K562 (cell line): Measurements from ENCODE around the gene PHC3. TPM values are rescaled to one million over a fixed set of nuclear protein-coding genes. Genes with fewer than 3 reads are reported as not detected.
A peak's percentile ranks its signal among the peaks of the same experiment; 100 is the strongest.

Experiments
- ATAC-seq: fragments of 200-7000 bp; cut with Tn5 transposase; 3 replicates; pipeline ENCODE4 v1.9.1; 2020; ENCODE audit warnings: moderate library complexity
- BruUV-seq: library from RNA; stranded (reverse); fragments of 400-500 nt; replicated peaks from 2 replicates; lab custom pipeline; 2021; lab: Mats Ljungman, UMichigan
- CTCF ChIA-PET: fragments of 300-600 bp; formaldehyde crosslinking; extraction: SDS; loops from one replicate; lab custom pipeline; 2021; ENCODE audit warnings: low intra/inter-chr PET ratio; lab: Yijun Ruan, JAX
- POLR2A ChIA-PET: fragments of 300-600, 350-650 bp; sonication (Branson Sonifier 250); formaldehyde crosslinking; extraction: SDS; loops from one replicate; lab custom pipeline; 2021; ENCODE audit warnings: antibody characterized with exemption, inconsistent platforms; lab: Yijun Ruan, JAX
- DNase-seq, 4 experiments: peaks; one replicate each; pipeline versions ENCODE4 v3.0.0 to v3.0.0-alpha.2; 2011 to 2018; ENCODE audit warnings: low spot score in 3 of 4, mixed read lengths in 3 of 4; ENCODE audit errors: extremely low read depth in 1 of 4
- FAIRE-seq: peaks from 2 replicates; lab custom pipeline; 2011; peaks lifted over from hg19 to GRCh38; lab: Jason Lieb, UNC
- H2AFZ ChIP-seq: 2 replicates; pipeline ENCODE4 v1.6.0; 2011; ENCODE audit warnings: low read depth, low read length, control low read depth, inconsistent platforms
- H3K27ac ChIP-seq: fragments of 200-600 bp; 3 replicates; pipeline ENCODE4 v1.8.0; 2011; ENCODE audit warnings: low read depth, mild to moderate bottlenecking, control low read depth, inconsistent platforms, low read length, moderate library complexity, mixed read lengths; ENCODE audit errors: extremely low read depth
- H3K27me3 ChIP-seq, 2 experiments: fragments of 300-600 bp in 1 of 2; 2 replicates in 1 of 2; 3 replicates in 1 of 2; pipeline versions ENCODE4 v1.6.0 to v1.8.0; 2011; ENCODE audit warnings: inconsistent platforms in 2 of 2, low read length in 2 of 2, mild to moderate bottlenecking in 1 of 2, mixed read lengths in 1 of 2, moderate library complexity in 1 of 2; ENCODE audit not compliant: control insufficient read depth in 2 of 2, insufficient read depth in 2 of 2
- H3K36me3 ChIP-seq: fragments of 300-600 bp; 3 replicates; pipeline ENCODE4 v1.8.0; 2011; ENCODE audit warnings: mild to moderate bottlenecking, low read length, inconsistent platforms; ENCODE audit not compliant: control insufficient read depth, insufficient read depth
- H3K4me1 ChIP-seq, 2 experiments: fragments of 200-600 bp in 1 of 2; replicated peaks in 1 of 2; 2 replicates in 1 of 2; 3 replicates in 1 of 2; pipeline versions ENCODE4 v1.5.1 to v1.8.0; 2011; ENCODE audit warnings: inconsistent platforms in 2 of 2, low read length in 2 of 2, mild to moderate bottlenecking in 1 of 2, mixed read lengths in 1 of 2, moderate library complexity in 1 of 2; ENCODE audit not compliant: control insufficient read depth in 2 of 2, insufficient read depth in 2 of 2
- H3K4me2 ChIP-seq: 2 replicates; pipeline ENCODE4 v1.6.1; 2011; ENCODE audit warnings: low read length, control low read depth, inconsistent platforms, mixed read lengths; ENCODE audit not compliant: insufficient read depth
- H3K4me3 ChIP-seq: fragments of 200-600 bp; sonication (generic), shearing (Covaris generic); 2 replicates; pipeline ENCODE4 v1.5.1; 2016; ENCODE audit warnings: control low read depth, inconsistent platforms
- H3K79me2 ChIP-seq: fragments of 200-600 bp; 3 replicates; pipeline ENCODE4 v1.8.0; 2011; ENCODE audit warnings: low read length, inconsistent platforms; ENCODE audit not compliant: control insufficient read depth, insufficient read depth
- H3K9ac ChIP-seq, 2 experiments: 2 replicates each; pipeline versions ENCODE4 v1.6.0 to v1.6.1; 2011; ENCODE audit warnings: low read depth in 2 of 2, low read length in 2 of 2, control low read depth in 1 of 2, inconsistent platforms in 1 of 2, mild to moderate bottlenecking in 1 of 2, mixed read lengths in 1 of 2; ENCODE audit not compliant: insufficient read depth in 1 of 2
- H3K9me1 ChIP-seq: one replicate; pipeline ENCODE4 v1.6.0; 2011; ENCODE audit warnings: inconsistent platforms, mild to moderate bottlenecking, low read length, moderate library complexity; ENCODE audit not compliant: control insufficient read depth, insufficient read depth
- H3K9me3 ChIP-seq: replicated peaks from 2 replicates; pipeline ENCODE4 v1.5.1; 2011; ENCODE audit warnings: low read depth, low read length, inconsistent platforms; ENCODE audit not compliant: control insufficient read depth, insufficient read depth
- H4K20me1 ChIP-seq: replicated peaks from 2 replicates; pipeline ENCODE4 v1.6.1; 2011; ENCODE audit warnings: low read length, inconsistent platforms, mixed read lengths; ENCODE audit not compliant: control insufficient read depth, insufficient read depth
- ARHGAP35 ChIP-seq: fragments of 450-650 bp; IDR thresholded peaks from 2 replicates; pipeline ENCODE4 v1.6.1; 2018; ENCODE audit not compliant: partially characterized antibody
- ESRRB ChIP-seq: fragments of 250-450 bp; sonication (Bioruptor Pico); IDR thresholded peaks from 2 replicates; pipeline ENCODE4 v1.5.0; 2020; ENCODE audit warnings: mild to moderate bottlenecking, moderate library complexity, borderline replicate concordance
- HDAC6 ChIP-seq: IDR thresholded peaks from 2 replicates; pipeline ENCODE4 v1.6.1; 2012; ENCODE audit warnings: low read depth, mild to moderate bottlenecking, control low read depth, inconsistent platforms, low read length, moderate library complexity
- KLF16 ChIP-seq: IDR thresholded peaks from 2 replicates; pipeline ENCODE4 v1.6.1; 2016; ENCODE audit warnings: antibody characterized with exemption
- PPARD ChIP-seq: fragments of 250-450 bp; sonication (Bioruptor Pico); IDR thresholded peaks from 2 replicates; pipeline ENCODE4 v1.8.0; 2022; ENCODE audit warnings: inconsistent platforms, mild to moderate bottlenecking, moderate library complexity
- PYGO2 ChIP-seq: fragments of 450-650 bp; IDR thresholded peaks from 2 replicates; pipeline ENCODE4 v1.6.1; 2016; ENCODE audit warnings: mild to moderate bottlenecking, missing genetic modification characterization, moderate library complexity, missing compliant biosample characterization
- RFX1 ChIP-seq: fragments of 450-650 bp; IDR thresholded peaks from 2 replicates; pipeline ENCODE4 v1.6.1; 2016; ENCODE audit warnings: mild to moderate bottlenecking, moderate library complexity
- SREBF2 ChIP-seq: sonication (generic); formaldehyde crosslinking; IDR thresholded peaks from 2 replicates; pipeline ENCODE4 v1.4.0; 2020; ENCODE audit warnings: mild to moderate bottlenecking, missing genetic modification reagents
- SRSF1 ChIP-seq: fragments of 200-400 bp; formaldehyde crosslinking; IDR thresholded peaks from 2 replicates; pipeline ENCODE4 v1.6.1; 2017; ENCODE audit warnings: mild to moderate bottlenecking, low read depth, low read length, moderate library complexity
- YBX1 ChIP-seq: fragments of 450-650 bp; IDR thresholded peaks from 2 replicates; pipeline ENCODE4 v1.7.1; 2016; ENCODE audit warnings: mild to moderate bottlenecking
- ZBTB8A ChIP-seq: fragments of 450-650 bp; IDR thresholded peaks from 2 replicates; pipeline ENCODE4 v1.6.1; 2018; ENCODE audit warnings: mild to moderate bottlenecking, moderate library complexity; ENCODE audit not compliant: partially characterized antibody
- ZC3H4 ChIP-seq: sonication (generic); formaldehyde crosslinking; IDR thresholded peaks from 2 replicates; pipeline ENCODE4 v1.9.0; 2021; ENCODE audit warnings: missing genetic modification reagents, borderline replicate concordance
- ZKSCAN1 ChIP-seq: fragments of 150-350 bp; IDR thresholded peaks from 2 replicates; pipeline ENCODE4 v1.6.1; 2016; ENCODE audit warnings: low read depth, low read length
- WGBS: fragments of 100-300 bp; shearing (Covaris generic); methylation state at CpG from one replicate; pipeline ENCODE4 v1.1.6; 2016; ENCODE audit warnings: low coverage, mixed read lengths; ENCODE audit not compliant: insufficient coverage; ENCODE audit errors: missing lambda C conversion rate; 5-methylcytosine and 5-hydroxymethylcytosine counted together
- in situ Hi-C: fragments of 300-500 bp; cut with MboI; formaldehyde crosslinking; loops from 4 replicates; pipeline ENCODE4 v1.15.0; 2018; ENCODE audit warnings: inconsistent platforms, mixed read lengths
- intact Hi-C: fragments of 100-400 bp; cut with micrococcal nuclease; formaldehyde crosslinking; loops from 2 replicates; pipeline ENCODE4 v1.14.2; 2022
- polyA plus RNA-seq, 8 experiments: library from polyadenylated mRNA; depleted of rRNA in 4 of 8; stranded (reverse) in 5 of 8; unstranded in 3 of 8; fragments of >200 nt; fragmentation: Nextera tagmentation in 2 of 8; fragmentation: Illumina TruSeq in 1 of 8; extraction: Ambion mirVana in 2 of 8; extraction: Trizol in 1 of 8; gene quantifications; 2 replicates each; pipeline versions ENCODE4 v1.2.1 to v1.2.3, GENCODE V29; 2011 to 2014; ENCODE audit warnings: inconsistent platforms in 1 of 8, missing spikeins in 1 of 8
- total RNA-seq, 7 experiments: library from RNA; depleted of rRNA in 6 of 7; stranded (reverse); fragments of >200 nt in 6 of 7; fragmentation: Illumina TruSeq in 2 of 7; extraction: Trizol in 2 of 7; gene quantifications; 2 replicates each; pipeline versions ENCODE4 v1.2.1 to v1.2.3, GENCODE V29; 2011 to 2021; ENCODE audit warnings: low replicate concordance in 1 of 7
- TF ChIP-seq, protein P1 (sequence below), 2 experiments: fragments of 450-650 bp in 1 of 2; IDR thresholded peaks; 2 replicates each; pipeline ENCODE4 v1.6.1; 2011 to 2017; ENCODE audit warnings: low read depth in 2 of 2, antibody characterized with exemption in 1 of 2, borderline replicate concordance in 1 of 2, low read length in 1 of 2, mild to moderate bottlenecking in 1 of 2, mixed read lengths in 1 of 2; ENCODE audit not compliant: control insufficient read depth in 1 of 2
- TF ChIP-seq, protein P2 (sequence below): fragments of 250-450 bp; sonication (Bioruptor Pico); IDR thresholded peaks from 2 replicates; pipeline ENCODE4 v1.8.0; 2022; ENCODE audit warnings: moderate library complexity, mild to moderate bottlenecking, inconsistent platforms
- TF ChIP-seq, protein P3 (sequence below): fragments of 450-650 bp; IDR thresholded peaks from 2 replicates; pipeline ENCODE4 v1.6.1; 2014; ENCODE audit warnings: low read depth, mild to moderate bottlenecking, moderate library complexity, borderline replicate concordance

The PHC3 gene
- total and polyA plus RNA-seq, 9 of the 15 experiments (the other 6 are each of a cell fraction or from before 2014, with no cell fraction given): 3.1 to 21.6 (median 10.5) TPM

DNA sequence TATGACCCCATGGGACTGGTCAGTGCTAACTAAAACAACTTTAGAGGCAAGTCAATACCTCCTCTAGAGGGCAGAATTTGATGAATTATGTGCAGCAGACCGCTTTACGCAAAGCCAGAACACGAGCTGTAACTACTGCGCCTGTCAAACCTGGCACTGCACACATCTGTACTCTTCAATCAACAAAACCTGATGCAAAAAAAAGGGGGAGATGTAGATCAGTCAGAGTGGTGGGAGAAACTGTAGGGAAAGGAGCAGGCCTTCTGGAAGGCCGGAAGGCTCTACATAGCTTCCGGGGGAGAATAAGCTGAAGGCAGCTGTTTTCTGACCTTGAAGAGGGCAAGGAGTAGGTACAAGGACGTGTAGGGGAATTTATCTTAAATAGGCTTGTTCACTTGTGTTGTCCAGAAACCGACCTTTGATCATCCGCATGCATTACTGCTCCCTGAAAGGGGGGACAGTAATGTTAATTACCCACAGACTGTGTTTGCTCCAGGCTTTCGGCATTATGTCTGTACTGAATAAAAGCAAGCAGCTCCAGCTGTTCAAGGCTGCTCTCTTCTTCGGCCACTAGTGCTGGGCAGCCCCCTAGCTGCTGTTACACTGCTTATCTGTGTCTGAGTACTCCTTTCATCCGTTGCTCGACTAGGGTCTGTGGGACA lies 102.8 kb downstream of the PHC3 start (continued):
- no peak for TF ChIP-seq ZBTB8A
- TF ChIP-seq, protein P1, sequence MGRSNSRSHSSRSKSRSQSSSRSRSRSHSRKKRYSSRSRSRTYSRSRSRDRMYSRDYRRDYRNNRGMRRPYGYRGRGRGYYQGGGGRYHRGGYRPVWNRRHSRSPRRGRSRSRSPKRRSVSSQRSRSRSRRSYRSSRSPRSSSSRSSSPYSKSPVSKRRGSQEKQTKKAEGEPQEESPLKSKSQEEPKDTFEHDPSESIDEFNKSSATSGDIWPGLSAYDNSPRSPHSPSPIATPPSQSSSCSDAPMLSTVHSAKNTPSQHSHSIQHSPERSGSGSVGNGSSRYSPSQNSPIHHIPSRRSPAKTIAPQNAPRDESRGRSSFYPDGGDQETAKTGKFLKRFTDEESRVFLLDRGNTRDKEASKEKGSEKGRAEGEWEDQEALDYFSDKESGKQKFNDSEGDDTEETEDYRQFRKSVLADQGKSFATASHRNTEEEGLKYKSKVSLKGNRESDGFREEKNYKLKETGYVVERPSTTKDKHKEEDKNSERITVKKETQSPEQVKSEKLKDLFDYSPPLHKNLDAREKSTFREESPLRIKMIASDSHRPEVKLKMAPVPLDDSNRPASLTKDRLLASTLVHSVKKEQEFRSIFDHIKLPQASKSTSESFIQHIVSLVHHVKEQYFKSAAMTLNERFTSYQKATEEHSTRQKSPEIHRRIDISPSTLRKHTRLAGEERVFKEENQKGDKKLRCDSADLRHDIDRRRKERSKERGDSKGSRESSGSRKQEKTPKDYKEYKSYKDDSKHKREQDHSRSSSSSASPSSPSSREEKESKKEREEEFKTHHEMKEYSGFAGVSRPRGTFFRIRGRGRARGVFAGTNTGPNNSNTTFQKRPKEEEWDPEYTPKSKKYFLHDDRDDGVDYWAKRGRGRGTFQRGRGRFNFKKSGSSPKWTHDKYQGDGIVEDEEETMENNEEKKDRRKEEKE (IDR thresholded peaks at IDR 0.05; ENCODE audit: borderline replicate concordance in 1 of 2, control insufficient read depth in 1 of 2, low read depth in 2 of 2, low read length in 1 of 2): no peak
- TF ChIP-seq ZC3H4 (CRISPR knock-in tag): no peak
- TF ChIP-seq ARHGAP35: no peak
- TF ChIP-seq PPARD (CRISPR knock-in tag): no peak
- no peak for TF ChIP-seq KLF16

DNA sequence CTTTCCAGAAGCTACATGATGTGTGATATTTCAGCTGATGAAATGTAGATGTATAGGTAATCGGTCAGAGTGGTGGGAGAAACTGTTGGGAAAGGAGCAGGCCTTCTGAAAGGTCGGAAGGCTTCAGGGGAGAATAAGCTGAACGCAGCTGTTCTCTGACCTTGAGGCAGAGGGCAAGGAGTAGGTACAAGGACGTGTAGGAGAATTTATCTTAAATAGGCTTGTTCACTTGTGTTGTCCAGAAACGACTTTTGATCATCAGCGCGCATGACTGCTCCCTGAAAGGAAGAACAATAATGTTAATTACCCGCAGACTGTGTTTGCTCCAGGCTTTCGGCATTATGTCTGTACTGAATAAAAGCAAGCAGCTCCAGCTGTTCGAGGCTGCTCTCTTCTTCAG lies 104.2 kb downstream of the PHC3 start:
- H3K27me3 ChIP-seq: no peaks in the 10 kb centered on the region
- 58% methylated on average over 10 of the region's 10 CpGs for WGBS
- intact Hi-C loops: loop anchor here (5.0 to 10.0 kb wide), 2 partner anchors 227 to 335 kb away; no protein-coding TSS in a partner anchor
- H3K4me1 ChIP-seq: peaks cover 0 to 14% of the 10 kb centered on the region in 2 experiments; a peak in 4 of 5 replicates
- H4K20me1 ChIP-seq: no peaks in the 10 kb centered on the region
- no TSS peak for BruUV-seq
- no peaks in the 10 kb centered on the region for H3K9me3 ChIP-seq
- no peak overlapping the region; a peak in 1 of 4 replicates for H3K9ac ChIP-seq
- no peaks in the 10 kb centered on the region for H3K9me1 ChIP-seq
- POLR2A ChIA-PET: interaction anchor here (0.5 to 1.2 kb wide), 2 partner anchors 21 to 37 kb away, joined by 3 read pairs; no protein-coding TSS in a partner anchor
- TF ChIP-seq ZKSCAN1 (no peak), HDAC6 (no peak), YBX1 (no peak), ESRRB (CRISPR knock-in tag) (no peak), SRSF1 (no peak), RFX1 (no peak), SREBF2 (no peak), PYGO2 (tag) (no peak)
- TF ChIP-seq, protein P2, sequence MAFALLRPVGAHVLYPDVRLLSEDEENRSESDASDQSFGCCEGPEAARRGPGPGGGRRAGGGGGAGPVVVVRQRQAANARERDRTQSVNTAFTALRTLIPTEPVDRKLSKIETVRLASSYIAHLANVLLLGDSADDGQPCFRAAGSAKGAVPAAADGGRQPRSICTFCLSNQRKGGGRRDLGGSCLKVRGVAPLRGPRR (CRISPR knock-in tag): no peak
- TF ChIP-seq, protein P3, sequence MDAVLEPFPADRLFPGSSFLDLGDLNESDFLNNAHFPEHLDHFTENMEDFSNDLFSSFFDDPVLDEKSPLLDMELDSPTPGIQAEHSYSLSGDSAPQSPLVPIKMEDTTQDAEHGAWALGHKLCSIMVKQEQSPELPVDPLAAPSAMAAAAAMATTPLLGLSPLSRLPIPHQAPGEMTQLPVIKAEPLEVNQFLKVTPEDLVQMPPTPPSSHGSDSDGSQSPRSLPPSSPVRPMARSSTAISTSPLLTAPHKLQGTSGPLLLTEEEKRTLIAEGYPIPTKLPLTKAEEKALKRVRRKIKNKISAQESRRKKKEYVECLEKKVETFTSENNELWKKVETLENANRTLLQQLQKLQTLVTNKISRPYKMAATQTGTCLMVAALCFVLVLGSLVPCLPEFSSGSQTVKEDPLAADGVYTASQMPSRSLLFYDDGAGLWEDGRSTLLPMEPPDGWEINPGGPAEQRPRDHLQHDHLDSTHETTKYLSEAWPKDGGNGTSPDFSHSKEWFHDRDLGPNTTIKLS: no peak
- H2AFZ ChIP-seq: peak overlapping the region; percentile 58
- H3K79me2 ChIP-seq: no peaks in the 10 kb centered on the region
- H3K36me3 ChIP-seq: no peaks in the 10 kb centered on the region
- FAIRE-seq (no peak), DNase-seq (peak in 1 of 4 experiments; percentile 14), ATAC-seq (no peak)
- CTCF ChIA-PET: no interaction called here
- H3K4me3 ChIP-seq: no peak overlapping the region
- H3K4me2 ChIP-seq: no peak overlapping the region
- H3K27ac ChIP-seq: peak overlapping the region; percentile 41; the same call in 1 of the 3 replicates
- in situ Hi-C loops: no loop called here
